HG03457 (cell line): ENCODE measurements around the gene PDC.
"Not testable (repeated sequence)": the region's sequence is repeated elsewhere in the genome, so short reads cannot be mapped to it uniquely, and the experiment has no call there.

Experiments
- ATAC-seq: cut with Tn5 transposase; IDR thresholded peaks from one replicate; pipeline ENCODE4 v1.9.1; 2021; ENCODE audit warnings: moderate number of reproducible peaks; ENCODE audit not compliant: unreplicated experiment

Gene PDC

DNA sequence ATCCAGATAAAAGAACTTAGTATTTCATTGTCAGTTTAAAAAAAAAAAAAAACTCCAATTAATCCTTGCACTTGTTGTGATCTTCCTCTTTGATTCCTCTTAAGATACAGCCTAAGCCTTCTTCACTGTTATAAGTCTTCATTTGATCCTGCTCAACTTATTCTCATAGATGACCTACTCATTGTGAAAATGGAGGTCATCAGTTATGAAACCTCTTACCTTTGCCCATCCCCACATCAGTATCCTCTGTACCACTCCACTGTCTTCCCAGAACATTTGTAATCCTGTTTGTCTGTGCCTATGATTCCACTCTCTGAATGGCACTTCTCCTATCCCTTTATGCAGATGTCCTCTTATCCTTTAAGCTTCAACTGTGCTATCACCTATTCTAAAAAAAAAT lies 57.3 kb downstream of the PDC start:
- ATAC-seq: no peak

DNA sequence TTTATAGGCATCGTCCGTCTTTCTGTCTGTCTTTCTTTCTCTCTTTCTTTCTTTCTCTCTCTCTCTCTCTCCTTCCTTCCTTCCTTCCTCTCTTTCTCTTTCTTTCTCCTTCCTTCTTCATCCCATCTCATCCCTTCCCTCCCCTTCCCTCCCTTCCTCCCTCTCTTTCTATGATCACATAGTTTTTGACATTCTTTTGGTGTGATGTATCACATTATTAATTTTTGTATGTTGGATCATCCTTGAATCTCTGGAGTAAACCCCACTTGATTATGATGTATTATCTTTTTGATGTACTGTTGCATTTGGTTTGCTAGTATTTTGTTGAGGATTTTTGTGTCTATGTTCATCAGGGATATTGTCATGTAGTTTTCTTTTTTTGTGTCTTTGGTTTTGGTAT lies 59.5 kb downstream of the PDC start:
- ATAC-seq: not testable (repeated sequence)
